ENCODE measurements around the gene LPP. TPM values are rescaled to one million over a fixed set of nuclear protein-coding genes. Genes with fewer than 3 reads are reported as not detected.

The LPP gene
- total and polyA plus RNA-seq, 2 donors (not counting 1 experiment from before 2014, with no cell fraction given) = 7.6 to 81.7 TPM

- H2AFZ ChIP-seq (ENCODE audit: insufficient read depth, low read depth, low read length, poor library complexity, severe bottlenecking) = no peak overlapping the region
- H3K4me1 ChIP-seq (ENCODE audit: control insufficient read depth in 2 of 2, insufficient read depth in 2 of 2, low read length in 2 of 2) = no peaks in the 10 kb centered on the region
- no peaks in the 10 kb centered on the region for H3K9me3 ChIP-seq (ENCODE audit: control extremely low read depth in 1 of 3, control insufficient read depth in 2 of 3, insufficient read depth in 1 of 3, low read length in 2 of 3)
- H3K27ac Mint-ChIP-seq = no peak overlapping the region
- no peak overlapping the region for H3K4me3 ChIP-seq (ENCODE audit: control extremely low read depth in 1 of 5, extremely low read depth in 1 of 5, insufficient read depth in 1 of 5, low read depth in 2 of 5, low read length in 4 of 5)
- H3K9ac ChIP-seq (ENCODE audit: low read length) = no peak overlapping the region
- ChIA-PET CTCF (interaction anchor here (1.1 kb wide), 1 partner anchor 1078 kb away, joined by 3 read pairs; no protein-coding TSS in a partner anchor), POLR2A (no interaction called here)
- H3K36me3 ChIP-seq (replicated peaks in 1 of 2; ENCODE audit: control extremely low read depth in 1 of 2, control insufficient read depth in 1 of 2, extremely low read depth in 1 of 2, insufficient read depth in 2 of 2, low read length in 1 of 2) = no peaks in the 10 kb centered on the region
- H3K4me1 Mint-ChIP-seq = no peaks in the 10 kb centered on the region
- intact Hi-C loops (cut with micrococcal nuclease) = no loop called here
- no peaks in the 10 kb centered on the region for H3K79me2 ChIP-seq (ENCODE audit: control insufficient read depth, insufficient read depth, low read length)
- no peak overlapping the region for H3K4me3 Mint-ChIP-seq
- TF ChIP-seq EZH2 (IDR thresholded peaks at IDR 0.05; ENCODE audit: borderline replicate concordance, insufficient read depth, low read depth, low read length, poor library complexity, severe bottlenecking) = no peak
- TF ChIP-seq, protein P1, sequence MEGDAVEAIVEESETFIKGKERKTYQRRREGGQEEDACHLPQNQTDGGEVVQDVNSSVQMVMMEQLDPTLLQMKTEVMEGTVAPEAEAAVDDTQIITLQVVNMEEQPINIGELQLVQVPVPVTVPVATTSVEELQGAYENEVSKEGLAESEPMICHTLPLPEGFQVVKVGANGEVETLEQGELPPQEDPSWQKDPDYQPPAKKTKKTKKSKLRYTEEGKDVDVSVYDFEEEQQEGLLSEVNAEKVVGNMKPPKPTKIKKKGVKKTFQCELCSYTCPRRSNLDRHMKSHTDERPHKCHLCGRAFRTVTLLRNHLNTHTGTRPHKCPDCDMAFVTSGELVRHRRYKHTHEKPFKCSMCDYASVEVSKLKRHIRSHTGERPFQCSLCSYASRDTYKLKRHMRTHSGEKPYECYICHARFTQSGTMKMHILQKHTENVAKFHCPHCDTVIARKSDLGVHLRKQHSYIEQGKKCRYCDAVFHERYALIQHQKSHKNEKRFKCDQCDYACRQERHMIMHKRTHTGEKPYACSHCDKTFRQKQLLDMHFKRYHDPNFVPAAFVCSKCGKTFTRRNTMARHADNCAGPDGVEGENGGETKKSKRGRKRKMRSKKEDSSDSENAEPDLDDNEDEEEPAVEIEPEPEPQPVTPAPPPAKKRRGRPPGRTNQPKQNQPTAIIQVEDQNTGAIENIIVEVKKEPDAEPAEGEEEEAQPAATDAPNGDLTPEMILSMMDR (IDR thresholded peaks at IDR 0.05) = no peak
- H3K27ac ChIP-seq (ENCODE audit: low read length in 2 of 2) = no peak overlapping the region
- H3K4me2 ChIP-seq (replicated peaks; ENCODE audit: low read depth, low read length, poor library complexity, severe bottlenecking) = no peak overlapping the region
- no peak for ATAC-seq (ENCODE audit: low read depth)
- no peaks in the 10 kb centered on the region for H3K27me3 ChIP-seq (replicated peaks in 1 of 4; ENCODE audit: control extremely low read depth in 1 of 4, control insufficient read depth in 3 of 4, insufficient read depth in 4 of 4, low read length in 3 of 4)
- DNase-seq = no peak
- no CpG with 5 or more reads among the region's 2 CpGs for WGBS (ENCODE audit: insufficient coverage)
- no peaks in the 10 kb centered on the region for H3K27me3 Mint-ChIP-seq
- H4K20me1 ChIP-seq (ENCODE audit: control insufficient read depth, insufficient read depth, low read length, poor library complexity, severe bottlenecking) = no peaks in the 10 kb centered on the region
- no peaks in the 10 kb centered on the region for H3K9me3 Mint-ChIP-seq (ENCODE audit: insufficient read depth)
Observed at GRCh38 chr3:188818282-188818681, 664.3 kb downstream of the LPP start.

- no peak overlapping the region for H3K27ac Mint-ChIP-seq
Observed at GRCh38 chr3:188819939-188820338, 666.0 kb downstream of the LPP start.

More at GRCh38 chr3:188819939-188820338, 666.0 kb downstream of the LPP start:
- no peak overlapping the region for H3K27ac ChIP-seq (ENCODE audit: low read length in 2 of 2)
- no peaks in the 10 kb centered on the region for H3K4me1 Mint-ChIP-seq
- H3K36me3 ChIP-seq (replicated peaks in 1 of 2; ENCODE audit: control extremely low read depth in 1 of 2, control insufficient read depth in 1 of 2, extremely low read depth in 1 of 2, insufficient read depth in 2 of 2, low read length in 1 of 2) = no peaks in the 10 kb centered on the region
- no peak overlapping the region for H3K4me3 Mint-ChIP-seq
- no peak for TF ChIP-seq EZH2 (IDR thresholded peaks at IDR 0.05; ENCODE audit: borderline replicate concordance, insufficient read depth, low read depth, low read length, poor library complexity, severe bottlenecking)
- TF ChIP-seq, protein P1 (IDR thresholded peaks at IDR 0.05) = no peak
- no peaks in the 10 kb centered on the region for H3K79me2 ChIP-seq (ENCODE audit: control insufficient read depth, insufficient read depth, low read length)
- no peak overlapping the region for H3K4me2 ChIP-seq (replicated peaks; ENCODE audit: low read depth, low read length, poor library complexity, severe bottlenecking)
- ATAC-seq (ENCODE audit: low read depth) (no peak), DNase-seq (no peak)
- no peaks in the 10 kb centered on the region for H4K20me1 ChIP-seq (ENCODE audit: control insufficient read depth, insufficient read depth, low read length, poor library complexity, severe bottlenecking)
- no peaks in the 10 kb centered on the region for H3K27me3 Mint-ChIP-seq
- no peak overlapping the region for H3K9ac ChIP-seq (ENCODE audit: low read length)
- ChIA-PET CTCF (no interaction called here), POLR2A (no interaction called here)
- no peak overlapping the region for H2AFZ ChIP-seq (ENCODE audit: insufficient read depth, low read depth, low read length, poor library complexity, severe bottlenecking)
- whole genome bisulfite sequencing (ENCODE audit: insufficient coverage) = 100% methylated on average over 1 of the region's 1 CpG
- H3K9me3 Mint-ChIP-seq (ENCODE audit: insufficient read depth) = no peaks in the 10 kb centered on the region
- H3K4me3 ChIP-seq (ENCODE audit: control extremely low read depth in 1 of 5, extremely low read depth in 1 of 5, insufficient read depth in 1 of 5, low read depth in 2 of 5, low read length in 4 of 5) = no peak overlapping the region
- no peaks in the 10 kb centered on the region for H3K27me3 ChIP-seq (replicated peaks in 1 of 4; ENCODE audit: control extremely low read depth in 1 of 4, control insufficient read depth in 3 of 4, insufficient read depth in 4 of 4, low read length in 3 of 4)
- no peaks in the 10 kb centered on the region for H3K9me3 ChIP-seq (ENCODE audit: control extremely low read depth in 1 of 3, control insufficient read depth in 2 of 3, insufficient read depth in 1 of 3, low read length in 2 of 3)
- intact Hi-C loops (cut with micrococcal nuclease) = no loop called here
- no peaks in the 10 kb centered on the region for H3K4me1 ChIP-seq (ENCODE audit: control insufficient read depth in 2 of 2, insufficient read depth in 2 of 2, low read length in 2 of 2)
